K562 (cell line): ENCODE measurements around the gene AKAP13. TPM values are rescaled to one million over a fixed set of nuclear protein-coding genes. Genes with fewer than 3 reads are reported as not detected.
"Not testable (repeated sequence)": the region's sequence is repeated elsewhere in the genome, so short reads cannot be mapped to it uniquely, and the experiment has no call there.

Experiments
- ATAC-seq: fragments of 200-7000 bp; cut with Tn5 transposase; 3 replicates; pipeline ENCODE4 v1.9.1; 2020; ENCODE audit warnings: moderate library complexity
- BruUV-seq: library from RNA; stranded (reverse); fragments of 400-500 nt; replicated peaks from 2 replicates; lab custom pipeline; 2021; lab: Mats Ljungman, UMichigan
- CTCF ChIA-PET: fragments of 300-600 bp; formaldehyde crosslinking; extraction: SDS; loops from one replicate; lab custom pipeline; 2021; ENCODE audit warnings: low intra/inter-chr PET ratio; lab: Yijun Ruan, JAX
- POLR2A ChIA-PET: fragments of 300-600, 350-650 bp; sonication (Branson Sonifier 250); formaldehyde crosslinking; extraction: SDS; loops from one replicate; lab custom pipeline; 2021; ENCODE audit warnings: antibody characterized with exemption, inconsistent platforms; lab: Yijun Ruan, JAX
- DNase-seq, 4 experiments: peaks; one replicate each; pipeline versions ENCODE4 v3.0.0 to v3.0.0-alpha.2; 2011 to 2018; ENCODE audit warnings: low spot score in 3 of 4, mixed read lengths in 3 of 4; ENCODE audit errors: extremely low read depth in 1 of 4
- FAIRE-seq: peaks from 2 replicates; lab custom pipeline; 2011; peaks lifted over from hg19 to GRCh38; lab: Jason Lieb, UNC
- H2AFZ ChIP-seq: 2 replicates; pipeline ENCODE4 v1.6.0; 2011; ENCODE audit warnings: low read depth, low read length, control low read depth, inconsistent platforms
- H3K27ac ChIP-seq: fragments of 200-600 bp; 3 replicates; pipeline ENCODE4 v1.8.0; 2011; ENCODE audit warnings: low read depth, mild to moderate bottlenecking, control low read depth, inconsistent platforms, low read length, moderate library complexity, mixed read lengths; ENCODE audit errors: extremely low read depth
- H3K27me3 ChIP-seq, 2 experiments: fragments of 300-600 bp in 1 of 2; 2 replicates in 1 of 2; 3 replicates in 1 of 2; pipeline versions ENCODE4 v1.6.0 to v1.8.0; 2011; ENCODE audit warnings: inconsistent platforms in 2 of 2, low read length in 2 of 2, mild to moderate bottlenecking in 1 of 2, mixed read lengths in 1 of 2, moderate library complexity in 1 of 2; ENCODE audit not compliant: control insufficient read depth in 2 of 2, insufficient read depth in 2 of 2
- H3K36me3 ChIP-seq: fragments of 300-600 bp; 3 replicates; pipeline ENCODE4 v1.8.0; 2011; ENCODE audit warnings: mild to moderate bottlenecking, low read length, inconsistent platforms; ENCODE audit not compliant: control insufficient read depth, insufficient read depth
- H3K4me1 ChIP-seq, 2 experiments: fragments of 200-600 bp in 1 of 2; replicated peaks in 1 of 2; 2 replicates in 1 of 2; 3 replicates in 1 of 2; pipeline versions ENCODE4 v1.5.1 to v1.8.0; 2011; ENCODE audit warnings: inconsistent platforms in 2 of 2, low read length in 2 of 2, mild to moderate bottlenecking in 1 of 2, mixed read lengths in 1 of 2, moderate library complexity in 1 of 2; ENCODE audit not compliant: control insufficient read depth in 2 of 2, insufficient read depth in 2 of 2
- H3K4me2 ChIP-seq: 2 replicates; pipeline ENCODE4 v1.6.1; 2011; ENCODE audit warnings: low read length, control low read depth, inconsistent platforms, mixed read lengths; ENCODE audit not compliant: insufficient read depth
- H3K4me3 ChIP-seq: fragments of 200-600 bp; sonication (generic), shearing (Covaris generic); 2 replicates; pipeline ENCODE4 v1.5.1; 2016; ENCODE audit warnings: control low read depth, inconsistent platforms
- H3K79me2 ChIP-seq: fragments of 200-600 bp; 3 replicates; pipeline ENCODE4 v1.8.0; 2011; ENCODE audit warnings: low read length, inconsistent platforms; ENCODE audit not compliant: control insufficient read depth, insufficient read depth
- H3K9ac ChIP-seq, 2 experiments: 2 replicates each; pipeline versions ENCODE4 v1.6.0 to v1.6.1; 2011; ENCODE audit warnings: low read depth in 2 of 2, low read length in 2 of 2, control low read depth in 1 of 2, inconsistent platforms in 1 of 2, mild to moderate bottlenecking in 1 of 2, mixed read lengths in 1 of 2; ENCODE audit not compliant: insufficient read depth in 1 of 2
- H3K9me1 ChIP-seq: one replicate; pipeline ENCODE4 v1.6.0; 2011; ENCODE audit warnings: inconsistent platforms, mild to moderate bottlenecking, low read length, moderate library complexity; ENCODE audit not compliant: control insufficient read depth, insufficient read depth
- H3K9me3 ChIP-seq: replicated peaks from 2 replicates; pipeline ENCODE4 v1.5.1; 2011; ENCODE audit warnings: low read depth, low read length, inconsistent platforms; ENCODE audit not compliant: control insufficient read depth, insufficient read depth
- H4K20me1 ChIP-seq: replicated peaks from 2 replicates; pipeline ENCODE4 v1.6.1; 2011; ENCODE audit warnings: low read length, inconsistent platforms, mixed read lengths; ENCODE audit not compliant: control insufficient read depth, insufficient read depth
- CBX3 ChIP-seq, 2 experiments: IDR thresholded peaks; 1 replicate in 1 of 2; 2 replicates in 1 of 2; pipeline ENCODE4 v1.6.1; 2012; ENCODE audit warnings: inconsistent platforms in 2 of 2, low read length in 2 of 2, borderline replicate concordance in 1 of 2, control low read depth in 1 of 2
- DDX20 ChIP-seq: fragments of 450-650 bp; IDR thresholded peaks from 2 replicates; pipeline ENCODE4 v1.6.1; 2016; ENCODE audit warnings: missing genetic modification characterization, low read depth, mild to moderate bottlenecking, missing compliant biosample characterization, moderate library complexity
- FOXO4 ChIP-seq: fragments of 450-650 bp; formaldehyde crosslinking; IDR thresholded peaks from 2 replicates; pipeline ENCODE4 v1.4.0; 2020; ENCODE audit warnings: mild to moderate bottlenecking, moderate library complexity
- SNRNP70 ChIP-seq: fragments of 200-400 bp; formaldehyde crosslinking; optimal IDR thresholded peaks from 2 replicates; pipeline ENCODE3; 2017; ENCODE audit warnings: low read depth, low read length
- WGBS: fragments of 100-300 bp; shearing (Covaris generic); methylation state at CpG from one replicate; pipeline ENCODE4 v1.1.6; 2016; ENCODE audit warnings: low coverage, mixed read lengths; ENCODE audit not compliant: insufficient coverage; ENCODE audit errors: missing lambda C conversion rate; 5-methylcytosine and 5-hydroxymethylcytosine counted together
- in situ Hi-C: fragments of 300-500 bp; cut with MboI; formaldehyde crosslinking; loops from 4 replicates; pipeline ENCODE4 v1.15.0; 2018; ENCODE audit warnings: inconsistent platforms, mixed read lengths
- intact Hi-C: fragments of 100-400 bp; cut with micrococcal nuclease; formaldehyde crosslinking; loops from 2 replicates; pipeline ENCODE4 v1.14.2; 2022
- polyA plus RNA-seq, 8 experiments: library from polyadenylated mRNA; depleted of rRNA in 4 of 8; stranded (reverse) in 5 of 8; unstranded in 3 of 8; fragments of >200 nt; fragmentation: Nextera tagmentation in 2 of 8; fragmentation: Illumina TruSeq in 1 of 8; extraction: Ambion mirVana in 2 of 8; extraction: Trizol in 1 of 8; gene quantifications; 2 replicates each; pipeline versions ENCODE4 v1.2.1 to v1.2.3, GENCODE V29; 2011 to 2014; ENCODE audit warnings: inconsistent platforms in 1 of 8, missing spikeins in 1 of 8
- total RNA-seq, 7 experiments: library from RNA; depleted of rRNA in 6 of 7; stranded (reverse); fragments of >200 nt in 6 of 7; fragmentation: Illumina TruSeq in 2 of 7; extraction: Trizol in 2 of 7; gene quantifications; 2 replicates each; pipeline versions ENCODE4 v1.2.1 to v1.2.3, GENCODE V29; 2011 to 2021; ENCODE audit warnings: low replicate concordance in 1 of 7
- TF ChIP-seq, protein P1 (sequence below): fragments of 450-650 bp; IDR thresholded peaks from 2 replicates; pipeline ENCODE4 v1.6.1; 2016

AKAP13 gene
- total and polyA plus RNA-seq, 9 of the 15 experiments (the other 6 are each of a cell fraction or from before 2014, with no cell fraction given): 0.03 to 1.7 (median 0.42) TPM

GRCh38 chr15:85532689-85533088 is 152.3 kb downstream of the AKAP13 start:
- Histone ChIP-seq H4K20me1 (no peaks in the 10 kb centered on the region), H3K4me2 (no peak overlapping the region), H3K9me3 (no peaks in the 10 kb centered on the region), H3K9me1 (no peaks in the 10 kb centered on the region), H2AFZ (no peak overlapping the region), H3K4me3 (no peak overlapping the region), H3K79me2 (no peaks in the 10 kb centered on the region), H3K9ac (no peak overlapping the region), H3K36me3 (no peaks in the 10 kb centered on the region), H3K4me1 (no peaks in the 10 kb centered on the region), H3K27me3 (no peaks in the 10 kb centered on the region; a peak in 2 of 5 replicates), H3K27ac (no peak overlapping the region)
- TF ChIP-seq SNRNP70 (no peak), DDX20 (tag) (no peak), FOXO4 (no peak)
- DNase-seq: no peak
- ChIA-PET CTCF (no interaction called here), POLR2A (no interaction called here)
- in situ Hi-C loops: no loop called here
- BruUV-seq: no TSS peak
- WGBS: 2% methylated on average over 3 of the region's 3 CpGs
- FAIRE-seq: no peak
- intact Hi-C loops: no loop called here
- no peak for ATAC-seq

- Histone ChIP-seq H3K79me2 (no peaks in the 10 kb centered on the region), H3K27ac (no peak overlapping the region), H3K4me1 (no peaks in the 10 kb centered on the region), H4K20me1 (no peaks in the 10 kb centered on the region), H3K9ac (no peak overlapping the region)
- ATAC-seq (no peak), DNase-seq (no peak)
- BruUV-seq: no TSS peak
- TF ChIP-seq, protein P1, sequence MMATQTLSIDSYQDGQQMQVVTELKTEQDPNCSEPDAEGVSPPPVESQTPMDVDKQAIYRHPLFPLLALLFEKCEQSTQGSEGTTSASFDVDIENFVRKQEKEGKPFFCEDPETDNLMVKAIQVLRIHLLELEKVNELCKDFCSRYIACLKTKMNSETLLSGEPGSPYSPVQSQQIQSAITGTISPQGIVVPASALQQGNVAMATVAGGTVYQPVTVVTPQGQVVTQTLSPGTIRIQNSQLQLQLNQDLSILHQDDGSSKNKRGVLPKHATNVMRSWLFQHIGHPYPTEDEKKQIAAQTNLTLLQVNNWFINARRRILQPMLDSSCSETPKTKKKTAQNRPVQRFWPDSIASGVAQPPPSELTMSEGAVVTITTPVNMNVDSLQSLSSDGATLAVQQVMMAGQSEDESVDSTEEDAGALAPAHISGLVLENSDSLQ: 0 out of 2 replicates have a peak, but pooled peaks have one; percentile 12
- no peak for TF ChIP-seq CBX3 (IDR thresholded peaks at IDR 0.05; ENCODE audit: borderline replicate concordance in 1 of 2, low read length in 2 of 2)
- TF ChIP-seq, all 486 proteins: peak for 1
- H2AFZ ChIP-seq: no peak overlapping the region
- H3K36me3 ChIP-seq: no peaks in the 10 kb centered on the region
- in situ Hi-C loops (no loop called here), intact Hi-C loops (no loop called here)
- 2% methylated on average over 2 of the region's 2 CpGs for WGBS
- no peaks in the 10 kb centered on the region for H3K9me3 ChIP-seq
- H3K27me3 ChIP-seq: no peaks in the 10 kb centered on the region; a peak in 1 of 5 replicates
- H3K4me2 ChIP-seq: no peak overlapping the region
- H3K9me1 ChIP-seq: no peaks in the 10 kb centered on the region
- H3K4me3 ChIP-seq: no peak overlapping the region
- POLR2A ChIA-PET: no interaction called here
- no peak for FAIRE-seq
- CTCF ChIA-PET: no interaction called here
Measured at GRCh38 chr15:85534031-85534430, 153.6 kb downstream of the AKAP13 start.

GRCh38 chr15:85535533-85536330 is 155.3 kb downstream of the AKAP13 start:
- intact Hi-C loops, H3K4me1 ChIP-seq, POLR2A ChIA-PET, BruUV-seq, ATAC-seq, H3K9me1 ChIP-seq, in situ Hi-C loops, FAIRE-seq, H3K27me3 ChIP-seq, H4K20me1 ChIP-seq, H3K79me2 ChIP-seq, CTCF ChIA-PET, H3K9me3 ChIP-seq, H3K27ac ChIP-seq, H3K4me3 ChIP-seq, H3K4me2 ChIP-seq, DNase-seq, H3K9ac ChIP-seq, H2AFZ ChIP-seq, H3K36me3 ChIP-seq: not testable (repeated sequence)
- 0% methylated on average over 7 of the region's 7 CpGs for WGBS
